Cortex of kidney (tissue), 1 donor: ENCODE measurements around the gene GTF2F1.
"Not testable (repeated sequence)": the region's sequence is repeated elsewhere in the genome, so short reads cannot be mapped to it uniquely, and the experiment has no call there.

Experiments
- DNase-seq: peaks from one replicate; lab custom pipeline; 2025; lab: John Stamatoyannopoulos, UW

Gene GTF2F1

GRCh38 chr19:6384381-6384780 is 8.6 kb downstream of the GTF2F1 start:
- no peak for DNase-seq

GRCh38 chr19:6383188-6383587 is 9.8 kb downstream of the GTF2F1 start:
- DNase-seq = no peak

DNA sequence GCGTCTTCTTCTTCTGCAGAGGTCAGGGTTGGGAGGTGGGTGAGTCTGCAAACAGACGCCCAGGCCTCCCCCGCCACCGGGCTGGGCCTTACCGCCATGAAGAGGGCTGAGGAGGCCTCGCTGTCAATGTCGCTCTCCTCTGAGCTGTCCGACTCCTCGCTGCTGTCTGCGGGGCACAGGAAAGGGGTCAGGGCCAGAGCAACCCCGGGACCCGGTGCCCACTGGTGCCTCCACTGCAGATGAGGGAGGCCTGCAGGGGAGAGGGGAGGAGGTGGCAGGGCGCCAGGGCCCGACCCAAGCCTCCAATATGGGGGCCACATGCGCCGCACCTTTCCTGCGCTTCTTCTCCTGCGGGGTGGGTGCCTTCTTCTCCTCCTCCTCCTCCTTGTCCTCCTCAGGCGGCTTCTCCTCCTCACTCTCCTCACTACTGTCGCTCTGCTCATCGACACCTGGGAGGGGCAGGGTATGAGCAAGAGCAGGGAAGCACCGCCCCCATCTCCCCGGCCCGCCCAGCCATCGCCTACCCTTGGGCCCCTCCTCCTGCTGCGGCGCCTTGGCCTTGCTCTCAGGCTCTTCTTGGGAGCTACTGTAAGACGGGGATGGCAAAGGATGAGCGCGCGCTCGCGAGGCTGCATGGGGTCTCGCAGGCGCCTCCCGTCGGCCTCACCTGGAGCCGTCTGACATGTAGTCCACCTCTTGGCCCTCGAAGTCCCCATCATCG is 11.8 kb downstream of the GTF2F1 start:
- no peak for DNase-seq

- no peak for DNase-seq
Measured at GRCh38 chr19:6379744-6380143, 13.2 kb downstream of the GTF2F1 start.

DNA sequence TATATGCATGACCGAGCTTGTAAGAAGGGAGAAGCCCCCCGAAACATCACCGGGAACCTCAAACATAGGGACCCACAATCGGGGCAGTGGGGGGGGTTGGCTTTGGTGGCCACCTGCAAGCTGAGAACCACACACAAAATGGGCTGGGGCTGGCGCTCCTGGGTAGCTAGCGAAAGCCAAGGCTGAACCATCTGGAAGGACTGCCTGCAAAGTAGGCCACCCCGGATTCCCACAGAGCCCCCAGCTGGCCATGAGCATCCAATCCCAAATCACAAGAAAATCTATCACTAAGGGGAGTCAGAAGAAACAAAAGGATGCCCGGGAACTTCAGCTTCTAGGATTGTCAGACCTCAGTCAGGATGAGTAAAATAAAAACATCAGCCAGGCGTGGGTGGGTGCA is 14.5 kb downstream of the GTF2F1 start:
- no peak for DNase-seq

DNA sequence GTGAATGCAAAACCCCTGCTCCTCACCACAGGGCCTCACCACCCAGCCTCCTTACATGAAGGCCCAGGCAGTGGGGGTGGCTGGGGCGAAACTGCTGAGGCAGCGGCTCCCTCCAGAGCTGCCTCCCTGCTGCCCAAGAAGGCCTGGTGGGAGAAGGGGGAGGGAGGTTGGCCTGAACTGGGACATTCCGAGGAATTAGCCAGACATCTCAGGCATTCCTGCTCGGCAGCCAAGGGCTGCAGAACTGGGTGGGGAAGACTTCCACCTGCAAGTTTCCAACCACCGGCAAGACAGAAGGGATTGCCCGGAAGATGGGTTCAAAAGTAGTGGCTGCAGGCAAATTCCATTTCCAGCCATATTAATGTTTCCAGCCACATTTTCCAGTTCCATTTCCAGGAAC is 14.9 kb downstream of the GTF2F1 start:
- no peak for DNase-seq

GRCh38 chr19:6376512-6377190 is 16.3 kb downstream of the GTF2F1 start:
- no peak for DNase-seq

DNA sequence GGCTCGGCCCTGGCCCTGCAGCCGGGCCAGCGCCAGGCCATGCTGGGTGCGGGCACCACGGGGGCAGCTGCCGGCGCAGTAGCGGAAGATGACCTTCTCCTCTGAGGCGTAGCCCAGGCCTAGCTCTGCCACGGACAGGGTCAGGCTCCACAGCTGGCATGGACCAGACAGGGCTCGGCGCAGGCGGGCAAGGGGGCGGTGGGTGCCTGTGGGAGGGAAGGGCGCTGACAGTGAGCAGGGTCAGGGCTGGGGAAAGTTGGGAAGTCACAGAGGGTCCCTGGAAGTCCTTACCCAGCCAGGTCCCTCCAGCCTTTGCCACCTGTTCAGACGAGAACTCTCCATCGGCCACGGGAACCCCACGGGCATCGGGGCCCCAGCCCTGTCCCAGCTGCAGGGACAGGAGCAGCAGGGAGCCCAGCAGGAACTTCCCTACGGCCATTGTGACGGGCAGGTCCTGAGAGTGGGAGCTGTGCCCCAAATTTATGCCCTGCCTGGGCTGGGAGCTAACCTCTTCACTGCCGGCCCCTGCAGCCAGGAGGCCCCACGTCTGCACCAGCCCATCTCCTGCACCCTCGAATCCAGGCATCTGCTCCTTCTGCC is 17.5 kb downstream of the GTF2F1 start, which contains the start of gene PSPN:
Gene PSPN (minus strand): TSS at position 523 of the 600 bp plus-strand sequence. CDS start 84 bp downstream, at position 439.
- DNase-seq = no peak

DNA sequence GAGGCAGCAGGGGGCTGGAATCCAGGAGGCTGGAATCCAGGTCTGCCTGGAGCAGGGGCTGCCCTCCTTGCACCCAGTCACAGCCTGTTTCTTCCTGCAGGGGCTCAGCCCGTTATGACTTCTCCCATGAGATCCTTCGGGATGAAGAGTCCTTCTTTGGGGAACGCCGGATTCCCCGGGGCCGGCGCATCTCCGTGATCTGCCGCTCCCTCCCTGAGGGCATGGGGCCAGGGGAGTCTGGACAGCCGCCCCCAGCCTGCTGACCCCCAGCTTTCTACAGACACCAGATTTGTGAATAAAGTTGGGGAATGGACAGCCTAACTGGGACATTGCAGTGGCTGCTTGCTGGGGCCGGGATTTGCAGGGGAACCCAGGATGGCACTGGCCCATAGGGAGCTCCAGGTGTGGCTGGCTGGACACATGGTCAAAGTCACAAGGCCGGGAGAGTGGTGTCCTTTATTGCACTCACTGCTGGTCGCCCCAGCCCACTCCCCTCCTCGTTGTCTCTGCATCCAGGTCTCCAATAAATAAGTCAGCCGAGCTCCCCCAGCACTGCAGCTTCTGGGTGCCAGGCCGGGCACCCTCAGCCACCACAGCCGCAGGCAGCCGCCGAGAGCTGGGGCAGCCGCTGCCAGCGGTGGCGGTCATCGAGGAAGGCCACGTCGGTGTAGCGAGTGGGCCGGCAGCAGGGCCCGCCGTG is 18.1 kb downstream of the GTF2F1 start:
- no peak for DNase-seq

- DNase-seq = no peak
Measured at GRCh38 chr19:6374161-6374709, 18.7 kb downstream of the GTF2F1 start.

DNA sequence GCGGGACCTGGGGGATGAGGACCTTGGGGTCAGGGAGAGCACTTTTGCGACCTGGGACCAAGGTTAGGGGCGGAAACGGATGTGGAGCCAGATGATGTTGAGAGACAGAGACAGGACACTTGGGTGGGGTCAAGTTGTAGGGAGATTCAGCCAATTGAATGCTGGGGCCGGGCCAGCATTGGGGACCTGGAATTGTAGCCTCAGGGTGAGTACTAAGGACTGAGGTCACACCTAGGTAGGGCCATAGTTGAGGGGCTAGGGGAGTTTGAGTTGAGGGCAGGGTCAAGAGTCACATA is 19.2 kb downstream of the GTF2F1 start:
- no peak for DNase-seq

DNA sequence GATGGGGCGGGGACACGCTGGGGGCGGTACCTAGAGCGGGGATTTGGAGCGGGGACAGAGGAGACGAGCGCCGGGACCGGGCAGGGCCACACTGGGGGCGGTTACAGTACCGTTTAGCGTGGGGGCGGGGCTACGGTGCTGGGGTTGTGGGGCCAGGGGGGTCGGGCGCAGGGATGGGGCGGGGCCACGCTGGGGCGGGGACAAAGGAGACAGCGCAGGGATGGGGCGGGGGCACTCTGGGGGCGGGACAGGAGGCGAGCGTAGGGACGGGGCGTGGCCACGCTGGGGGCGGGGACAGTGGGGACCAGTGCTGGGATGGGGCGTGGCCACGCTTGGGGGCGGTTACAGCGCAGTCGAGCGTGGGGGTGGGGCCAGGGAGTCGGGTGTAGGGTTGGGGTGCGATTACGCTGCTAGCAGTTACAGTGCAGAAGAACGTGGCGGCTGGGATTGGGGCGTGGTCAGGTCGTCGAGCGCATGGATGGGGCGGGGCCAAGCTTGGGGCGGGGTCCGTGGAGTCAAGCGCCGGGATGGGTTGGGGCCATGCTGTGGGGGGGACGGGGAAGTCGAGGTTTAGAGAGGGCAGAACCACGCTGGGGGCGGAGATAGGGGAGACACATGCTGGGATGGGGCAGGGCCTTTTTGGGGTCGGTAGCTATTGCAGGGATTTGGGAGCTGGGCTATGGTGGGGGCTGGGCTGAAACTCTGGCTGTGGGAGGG is 19.7 kb downstream of the GTF2F1 start:
- DNase-seq = no peak

GRCh38 chr19:6372594-6373095 is 20.3 kb downstream of the GTF2F1 start, which contains the start of gene ALKBH7:
TSS of gene ALKBH7 (plus strand) at chr19:6372794. CDS start at chr19:6372821, 27 bp downstream.
- peak; percentile 50 for DNase-seq

- no peak for DNase-seq
Measured at GRCh38 chr19:6364353-6364752, 28.6 kb downstream of the GTF2F1 start.

GRCh38 chr19:6362351-6362801 is 30.6 kb downstream of the GTF2F1 start:
- no peak for DNase-seq

DNA sequence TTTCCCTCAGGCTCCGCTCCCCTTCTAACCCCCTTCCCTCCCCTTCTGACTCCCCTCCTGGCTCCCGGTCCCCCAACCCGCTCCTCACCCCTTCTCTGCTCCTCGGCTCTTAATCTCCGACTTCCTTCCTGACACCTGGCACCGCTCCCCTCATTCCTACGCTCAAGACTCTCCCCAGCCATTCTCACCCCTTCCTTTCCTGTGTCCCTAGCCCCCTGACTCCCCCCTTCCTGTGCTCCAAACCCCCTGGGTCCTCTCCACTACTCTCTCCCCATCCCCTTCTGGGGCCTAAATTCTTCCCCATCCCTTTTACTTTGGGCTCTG is 31.0 kb downstream of the GTF2F1 start:
- DNase-seq = no peak

DNA sequence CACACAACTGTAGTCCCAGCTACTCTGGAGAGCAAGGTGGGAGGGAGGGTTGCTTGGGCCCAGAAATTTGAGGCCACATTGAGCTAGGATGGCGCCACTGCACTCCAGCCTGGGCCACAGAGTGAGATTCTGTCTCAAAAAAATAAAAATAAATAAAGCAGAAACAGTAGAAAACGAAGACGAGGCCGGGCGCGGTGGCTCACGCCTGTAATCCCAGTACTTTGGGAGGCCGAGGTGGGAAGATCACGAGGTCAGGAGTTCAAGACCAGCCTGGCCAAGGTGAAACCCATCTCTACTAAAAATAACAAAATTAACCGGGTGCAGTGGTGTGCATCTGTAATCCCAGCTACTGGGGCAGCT is 32.1 kb downstream of the GTF2F1 start:
- DNase-seq = not testable (repeated sequence)

- DNase-seq = not testable (repeated sequence)
Measured at GRCh38 chr19:6360445-6360844, 32.5 kb downstream of the GTF2F1 start.

GRCh38 chr19:6359568-6360341 is 33.2 kb downstream of the GTF2F1 start:
- no peak for DNase-seq

GRCh38 chr19:6358003-6358402 is 35.0 kb downstream of the GTF2F1 start:
- no peak for DNase-seq

- DNase-seq = no peak
Measured at GRCh38 chr19:6357174-6357573, 35.8 kb downstream of the GTF2F1 start.
